OCI-LY3 (cell line): ENCODE measurements around the gene TMEM94.

Experiments
- H2AFZ ChIP-seq: fragments of 200-600, 300-600 bp; shearing (Covaris generic); 2 replicates; pipeline ENCODE4 v1.6.0; 2014; ENCODE audit warnings: antibody characterized with exemption, low read depth, low read length
- H3K27ac ChIP-seq: fragments of 200-600, 300-600 bp; sonication (generic); 2 replicates; pipeline ENCODE4 v1.5.1; 2014; ENCODE audit warnings: mild to moderate bottlenecking, low read length, moderate library complexity, mixed read lengths
- H3K27me3 ChIP-seq: fragments of 200-600, 300-600 bp; sonication (generic); 2 replicates; pipeline ENCODE4 v1.6.1; 2014; ENCODE audit warnings: low read depth, low read length, mixed read lengths
- H3K36me3 ChIP-seq: fragments of 200-600, 300-600 bp; sonication (generic); replicated peaks from 2 replicates; pipeline ENCODE3; 2014; ENCODE audit warnings: low read depth, low read length, mixed read lengths
- H3K4me1 ChIP-seq: fragments of 300-600, 200-600 bp; sonication (generic); 2 replicates; pipeline ENCODE4 v1.6.1; 2014; ENCODE audit warnings: low read length, mixed read lengths
- H3K4me2 ChIP-seq: fragments of 200-600, 300-600 bp; sonication (generic); 2 replicates; pipeline ENCODE4 v1.6.1; 2014; ENCODE audit warnings: low read length, mixed read lengths
- H3K4me3 ChIP-seq: fragments of 300-600, 200-600 bp; sonication (generic); 2 replicates; pipeline ENCODE4 v1.5.1; 2014; ENCODE audit warnings: antibody characterized with exemption, mild to moderate bottlenecking, low read length, moderate library complexity
- H3K79me2 ChIP-seq: fragments of 300-600, 200-600 bp; shearing (Covaris generic); 2 replicates; pipeline ENCODE4 v1.6.1; 2014; ENCODE audit warnings: mild to moderate bottlenecking, low read length, mixed read lengths
- H3K9ac ChIP-seq: fragments of 300-600, 200-600 bp; shearing (Covaris generic); 2 replicates; pipeline ENCODE4 v1.6.0; 2014; ENCODE audit warnings: mild to moderate bottlenecking, low read length, moderate library complexity
- H3K9me3 ChIP-seq: fragments of 200-600, 300-600 bp; shearing (Covaris generic); 2 replicates; pipeline ENCODE4 v1.6.1; 2014; ENCODE audit warnings: low read length, mixed read lengths; ENCODE audit not compliant: insufficient read depth
- H4K20me1 ChIP-seq: fragments of 200-600, 300-600 bp; sonication (generic); 2 replicates; pipeline ENCODE4 v1.6.1; 2016; ENCODE audit warnings: low read length, mixed read lengths; ENCODE audit not compliant: insufficient read depth
- EZH2phosphoT487 ChIP-seq: fragments of 200-600 bp; shearing (Covaris generic); IDR thresholded peaks from 2 replicates; pipeline ENCODE4 v1.6.1; 2018; ENCODE audit warnings: antibody characterized with exemption, mixed run types, low read depth
- TF ChIP-seq, protein P1 (sequence below): fragments of 200-600, 300-600 bp; sonication (generic); IDR thresholded peaks from 2 replicates; pipeline ENCODE4 v1.5.1; 2014; ENCODE audit warnings: antibody characterized with exemption, low read length, low read depth

Gene TMEM94

GRCh38 chr17:75536366-75536765 lies 79.9 kb downstream of the TMEM94 start:
- Histone ChIP-seq H3K79me2 (no peaks in the 10 kb centered on the region), H2AFZ (no peak overlapping the region), H3K36me3 (no peaks in the 10 kb centered on the region), H3K4me2 (no peak overlapping the region), H3K9ac (no peak overlapping the region), H3K27ac (no peak overlapping the region), H4K20me1 (no peaks in the 10 kb centered on the region), H3K9me3 (no peaks in the 10 kb centered on the region), H3K27me3 (no peaks in the 10 kb centered on the region), H3K4me3 (no peak overlapping the region), H3K4me1 (peaks cover 6% of the 10 kb centered on the region; the same call in 1 of the 2 replicates)
- TF ChIP-seq, protein P1, sequence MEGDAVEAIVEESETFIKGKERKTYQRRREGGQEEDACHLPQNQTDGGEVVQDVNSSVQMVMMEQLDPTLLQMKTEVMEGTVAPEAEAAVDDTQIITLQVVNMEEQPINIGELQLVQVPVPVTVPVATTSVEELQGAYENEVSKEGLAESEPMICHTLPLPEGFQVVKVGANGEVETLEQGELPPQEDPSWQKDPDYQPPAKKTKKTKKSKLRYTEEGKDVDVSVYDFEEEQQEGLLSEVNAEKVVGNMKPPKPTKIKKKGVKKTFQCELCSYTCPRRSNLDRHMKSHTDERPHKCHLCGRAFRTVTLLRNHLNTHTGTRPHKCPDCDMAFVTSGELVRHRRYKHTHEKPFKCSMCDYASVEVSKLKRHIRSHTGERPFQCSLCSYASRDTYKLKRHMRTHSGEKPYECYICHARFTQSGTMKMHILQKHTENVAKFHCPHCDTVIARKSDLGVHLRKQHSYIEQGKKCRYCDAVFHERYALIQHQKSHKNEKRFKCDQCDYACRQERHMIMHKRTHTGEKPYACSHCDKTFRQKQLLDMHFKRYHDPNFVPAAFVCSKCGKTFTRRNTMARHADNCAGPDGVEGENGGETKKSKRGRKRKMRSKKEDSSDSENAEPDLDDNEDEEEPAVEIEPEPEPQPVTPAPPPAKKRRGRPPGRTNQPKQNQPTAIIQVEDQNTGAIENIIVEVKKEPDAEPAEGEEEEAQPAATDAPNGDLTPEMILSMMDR: no peak
- TF ChIP-seq EZH2phosphoT487: no peak

DNA sequence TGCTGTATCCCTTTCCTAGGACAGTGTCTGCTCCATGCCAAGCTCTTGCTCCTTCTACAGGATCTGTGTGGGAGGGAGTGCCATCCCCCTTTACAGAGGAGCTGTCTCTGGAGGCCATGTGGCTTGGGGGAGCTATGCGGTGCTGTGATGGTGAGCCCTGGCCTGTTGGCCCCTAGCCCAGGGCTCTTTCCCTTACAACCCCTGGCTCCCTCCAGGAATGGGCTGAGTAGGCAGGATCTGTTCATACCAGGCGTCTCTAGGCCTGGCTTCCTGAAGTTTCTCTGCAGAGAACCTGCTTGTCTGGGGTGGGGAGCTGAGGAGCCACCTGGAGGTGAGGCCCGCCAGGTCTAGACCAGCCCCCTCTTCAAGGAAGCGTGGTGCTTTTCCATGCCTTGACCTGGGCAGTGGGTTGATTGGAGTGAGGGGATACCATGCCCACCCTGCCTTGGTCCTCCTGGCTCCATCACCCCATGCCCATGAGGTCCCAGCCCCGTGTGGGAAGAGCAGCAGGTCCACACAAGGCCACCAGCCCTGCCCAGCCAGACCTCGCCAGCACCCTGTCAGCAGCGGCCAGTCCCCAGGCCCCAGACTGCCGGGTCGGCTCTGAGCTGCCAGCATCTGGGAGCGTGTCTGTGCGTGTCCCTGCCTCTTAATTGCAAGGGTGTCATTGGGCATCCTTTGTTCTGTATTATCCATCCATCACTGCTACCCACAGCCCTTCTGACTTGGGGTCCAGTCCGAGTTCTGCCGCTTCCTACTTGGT lies 83.7 kb downstream of the TMEM94 start:
- H3K36me3 ChIP-seq: no peaks in the 10 kb centered on the region
- no peak overlapping the region for H3K4me3 ChIP-seq
- H3K9ac ChIP-seq: no peak overlapping the region
- no peak overlapping the region for H2AFZ ChIP-seq
- no peaks in the 10 kb centered on the region for H3K27me3 ChIP-seq
- H3K4me1 ChIP-seq: peaks cover 9% of the 10 kb centered on the region; the same call in 1 of the 2 replicates
- no peaks in the 10 kb centered on the region for H3K9me3 ChIP-seq
- H4K20me1 ChIP-seq: no peaks in the 10 kb centered on the region
- H3K4me2 ChIP-seq: no peak overlapping the region
- no peaks in the 10 kb centered on the region for H3K79me2 ChIP-seq
- TF ChIP-seq, protein P1: no peak
- TF ChIP-seq EZH2phosphoT487: no peak
- H3K27ac ChIP-seq: no peak overlapping the region

DNA sequence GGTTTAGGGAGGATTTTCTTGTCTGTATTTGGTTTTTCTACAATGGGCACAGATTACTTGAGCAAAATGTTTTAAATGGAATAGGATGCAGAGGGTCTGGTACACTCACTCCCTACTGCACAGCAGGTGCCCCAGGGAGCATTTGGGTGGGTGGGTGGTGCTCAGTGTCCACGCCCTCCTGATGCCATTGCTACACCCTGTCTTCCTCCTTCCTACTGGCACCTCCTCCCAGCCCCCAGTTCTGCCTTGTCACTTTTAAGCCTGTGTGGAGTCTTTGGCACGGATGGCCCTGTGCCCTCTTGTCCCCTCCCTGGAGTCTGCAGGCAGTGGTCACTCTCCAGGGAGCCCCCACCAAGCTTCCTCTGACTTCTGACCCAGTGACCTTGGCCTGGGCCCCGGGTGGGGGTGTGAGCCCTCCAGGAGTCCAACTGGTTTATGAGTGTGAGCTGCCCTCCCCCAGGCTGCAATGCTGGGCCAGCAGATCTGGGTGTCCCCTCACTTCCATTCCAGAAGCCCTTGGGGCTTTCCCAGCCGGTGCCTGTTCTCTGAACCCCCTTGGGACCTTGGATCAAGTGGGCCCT lies 84.6 kb downstream of the TMEM94 start:
- Histone ChIP-seq H3K9me3 (no peaks in the 10 kb centered on the region), H3K79me2 (no peaks in the 10 kb centered on the region), H3K4me2 (no peak overlapping the region), H3K27ac (no peak overlapping the region), H2AFZ (no peak overlapping the region), H4K20me1 (no peaks in the 10 kb centered on the region), H3K36me3 (no peaks in the 10 kb centered on the region), H3K9ac (no peak overlapping the region), H3K4me3 (no peak overlapping the region), H3K4me1 (peaks cover 6% of the 10 kb centered on the region; the same call in 1 of the 2 replicates), H3K27me3 (no peaks in the 10 kb centered on the region)
- TF ChIP-seq EZH2phosphoT487: no peak
- TF ChIP-seq, protein P1: no peak

GRCh38 chr17:75542229-75542628 lies 85.8 kb downstream of the TMEM94 start:
- Histone ChIP-seq H3K9me3 (no peaks in the 10 kb centered on the region), H3K79me2 (no peaks in the 10 kb centered on the region), H3K9ac (no peak overlapping the region), H3K27ac (no peak overlapping the region), H3K36me3 (no peaks in the 10 kb centered on the region), H3K4me1 (peaks cover 6% of the 10 kb centered on the region; the same call in 1 of the 2 replicates), H4K20me1 (no peaks in the 10 kb centered on the region), H3K4me3 (no peak overlapping the region), H3K4me2 (no peak overlapping the region), H2AFZ (no peak overlapping the region), H3K27me3 (no peaks in the 10 kb centered on the region)
- TF ChIP-seq, protein P1: no peak
- TF ChIP-seq EZH2phosphoT487: no peak
